ENCODE measurements around the gene CHRNA7.

The CHRNA7 gene

GRCh38 chr15:32105258-32106241, 75.2 kb downstream of the CHRNA7 start:
- TF ChIP-seq CTCF (IDR thresholded peaks at IDR 0.05; ENCODE audit: low read length, missing control alignments) = no peak
- DNase-seq (ENCODE audit: low read depth) = no peak
- no peak overlapping the region for H3K4me3 ChIP-seq (replicated peaks; ENCODE audit: low read depth, low read length)

DNA sequence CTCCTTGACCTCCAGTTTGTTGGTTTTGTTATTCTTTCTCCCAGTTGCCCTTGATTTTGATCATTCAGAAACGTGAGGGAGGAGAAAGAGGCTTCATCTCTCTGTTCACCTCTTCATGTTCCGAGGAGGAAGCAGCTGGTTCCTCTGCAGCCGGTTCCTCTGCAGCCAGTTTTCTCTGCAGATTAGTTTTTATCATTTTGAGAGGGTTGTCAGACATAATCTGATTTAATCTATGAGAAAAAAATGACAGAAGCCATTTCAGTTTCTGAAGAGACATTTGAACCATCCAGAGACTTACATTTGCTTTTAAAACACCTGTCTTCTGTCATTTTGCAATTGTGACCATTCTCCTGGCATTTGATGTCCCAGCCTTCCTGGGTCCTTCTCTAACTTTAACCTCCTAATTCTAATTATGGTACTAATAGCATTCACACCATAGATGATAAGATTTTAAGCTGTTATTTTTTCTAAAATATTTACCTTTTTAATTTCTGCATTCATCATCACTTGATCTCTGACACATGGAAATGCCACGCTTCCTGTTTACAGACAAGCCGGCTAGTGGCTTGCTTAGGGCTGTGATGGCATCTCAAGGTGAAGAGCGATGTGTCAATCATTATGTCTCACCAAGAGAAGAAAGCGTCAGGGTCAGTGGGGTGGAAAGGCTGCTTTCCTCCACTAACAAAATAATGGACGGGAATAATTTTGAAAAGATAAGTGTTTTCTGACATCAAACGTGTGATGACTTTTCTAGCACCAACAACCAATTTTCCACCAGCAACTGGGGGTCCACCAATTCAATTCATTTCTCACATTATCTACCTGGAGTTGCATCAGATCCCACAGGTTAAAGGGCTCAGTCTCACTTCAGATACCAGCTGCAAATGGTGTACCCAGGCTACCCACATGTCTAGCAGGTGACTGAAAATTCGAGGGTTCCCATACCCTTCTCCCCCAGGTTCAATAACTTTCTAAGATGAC, 76.4 kb downstream of the CHRNA7 start:
- H3K4me3 ChIP-seq (replicated peaks; ENCODE audit: low read depth, low read length) = no peak overlapping the region
- no peak for TF ChIP-seq CTCF (IDR thresholded peaks at IDR 0.05; ENCODE audit: low read length, missing control alignments)

GRCh38 chr15:32107477-32108080, 77.3 kb downstream of the CHRNA7 start:
- no peak for TF ChIP-seq CTCF (IDR thresholded peaks at IDR 0.05; ENCODE audit: low read length, missing control alignments)
- DNase-seq (ENCODE audit: low read depth) = no peak
- H3K4me3 ChIP-seq (replicated peaks; ENCODE audit: low read depth, low read length) = no peak overlapping the region

More for the DNA sequence above, 76.4 kb downstream of the CHRNA7 start:
- DNase-seq (ENCODE audit: low read depth) = no peak

- no peak for TF ChIP-seq CTCF (IDR thresholded peaks at IDR 0.05; ENCODE audit: low read length, missing control alignments)
- H3K4me3 ChIP-seq (replicated peaks; ENCODE audit: low read depth, low read length) = no peak overlapping the region
- DNase-seq (ENCODE audit: low read depth) = no peak
Measured at GRCh38 chr15:32108661-32109060, 78.3 kb downstream of the CHRNA7 start.

GRCh38 chr15:32112101-32112500, 81.8 kb downstream of the CHRNA7 start:
- no peak overlapping the region for H3K4me3 ChIP-seq (replicated peaks; ENCODE audit: low read depth, low read length)
- no peak for TF ChIP-seq CTCF (IDR thresholded peaks at IDR 0.05; ENCODE audit: low read length, missing control alignments)
- no peak for DNase-seq (ENCODE audit: low read depth)

- H3K4me3 ChIP-seq (replicated peaks; ENCODE audit: low read depth, low read length) = no peak overlapping the region
- DNase-seq (ENCODE audit: low read depth) = no peak
- TF ChIP-seq CTCF (IDR thresholded peaks at IDR 0.05; ENCODE audit: low read length, missing control alignments) = no peak
Measured at GRCh38 chr15:32113224-32113623, 82.9 kb downstream of the CHRNA7 start.
